ENCODE results near the gene NFIB.
A peak's percentile ranks its signal among the peaks of the same experiment; 100 is the strongest.

NFIB gene

GRCh38 chr9:14062586-14063221, 251.2 kb downstream of the NFIB start:
- no peak overlapping the region for H3K4me3 ChIP-seq (ENCODE audit: low read depth, low read length)
- peak; percentile 75 for DNase-seq (ENCODE audit: low read depth, low spot score)
- in situ Hi-C loops (cut with HindIII; ENCODE audit: low sequenced_read_pairs): no loop called here
- TF ChIP-seq CTCF (IDR thresholded peaks at IDR 0.05; ENCODE audit: low read depth, low read length): no peak

GRCh38 chr9:14061936-14062585, 251.9 kb downstream of the NFIB start:
- in situ Hi-C loops (cut with HindIII; ENCODE audit: low sequenced_read_pairs): no loop called here

GRCh38 chr9:14058325-14058688, 255.6 kb downstream of the NFIB start:
- in situ Hi-C loops (cut with HindIII; ENCODE audit: low sequenced_read_pairs): no loop called here
- H3K4me3 ChIP-seq (ENCODE audit: low read depth, low read length): no peak overlapping the region
- TF ChIP-seq CTCF (IDR thresholded peaks at IDR 0.05; ENCODE audit: low read depth, low read length): no peak
- no peak for DNase-seq (ENCODE audit: low read depth, low spot score)

More at GRCh38 chr9:14061936-14062585, 251.9 kb downstream of the NFIB start:
- no peak overlapping the region for H3K4me3 ChIP-seq (ENCODE audit: low read depth, low read length)
- TF ChIP-seq CTCF (IDR thresholded peaks at IDR 0.05; ENCODE audit: low read depth, low read length): no peak
- no peak for DNase-seq (ENCODE audit: low read depth, low spot score)

- no peak for TF ChIP-seq CTCF (IDR thresholded peaks at IDR 0.05; ENCODE audit: low read depth, low read length)
- H3K4me3 ChIP-seq (ENCODE audit: low read depth, low read length): no peak overlapping the region
- in situ Hi-C loops (cut with HindIII; ENCODE audit: low sequenced_read_pairs): no loop called here
- no peak for DNase-seq (ENCODE audit: low read depth, low spot score)
Observed at GRCh38 chr9:14057368-14058324, 256.3 kb downstream of the NFIB start.

GRCh38 chr9:14056316-14056861, 257.6 kb downstream of the NFIB start:
- no peak overlapping the region for H3K4me3 ChIP-seq (ENCODE audit: low read depth, low read length)
- in situ Hi-C loops (cut with HindIII; ENCODE audit: low sequenced_read_pairs): no loop called here
- no peak for TF ChIP-seq CTCF (IDR thresholded peaks at IDR 0.05; ENCODE audit: low read depth, low read length)
- DNase-seq (ENCODE audit: low read depth, low spot score): no peak

GRCh38 chr9:14054096-14054495, 259.8 kb downstream of the NFIB start:
- no peak for TF ChIP-seq CTCF (IDR thresholded peaks at IDR 0.05; ENCODE audit: low read depth, low read length)
- no peak for DNase-seq (ENCODE audit: low read depth, low spot score)
- in situ Hi-C loops (cut with HindIII; ENCODE audit: low sequenced_read_pairs): no loop called here
- no peak overlapping the region for H3K4me3 ChIP-seq (ENCODE audit: low read depth, low read length)
